CD4-positive, alpha-beta T cell treated with Interleukin-15 for 1 hour (primary cell): Measurements from ENCODE around the gene MSX2.

Experiments
- DNase-seq: peaks from one replicate; pipeline ENCODE4 v3.0.0-alpha.2; 2020

The MSX2 gene

GRCh38 chr5:174724484-174725260, at the start of gene MSX2:
MSX2 (plus strand) TSS chr5:174724582; CDS start chr5:174724660, 78 bp downstream.
- DNase-seq = peak; percentile 19

- no peak for DNase-seq
Measured at GRCh38 chr5:174675110-174675509, 49.3 kb upstream of the MSX2 start.

DNA sequence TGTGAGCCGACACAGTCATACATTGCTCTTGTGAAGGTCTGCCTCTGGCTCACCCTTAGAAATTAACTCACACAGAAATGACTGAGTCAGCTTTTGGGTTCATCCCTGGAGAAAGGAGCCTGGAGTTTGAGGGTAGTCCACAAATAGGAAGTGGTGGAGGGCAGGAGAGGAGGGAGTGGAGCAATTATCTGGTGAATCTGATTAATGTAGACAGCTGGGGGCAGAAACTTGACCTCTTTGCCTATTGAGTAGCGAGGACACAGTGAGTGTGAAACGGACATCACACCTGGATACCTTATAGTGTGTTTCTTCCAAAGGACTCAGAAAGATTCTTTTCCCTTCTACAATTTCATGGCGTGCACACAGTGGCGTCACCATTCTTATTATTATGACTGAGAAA, 48.5 kb upstream of the MSX2 start:
- DNase-seq = no peak

DNA sequence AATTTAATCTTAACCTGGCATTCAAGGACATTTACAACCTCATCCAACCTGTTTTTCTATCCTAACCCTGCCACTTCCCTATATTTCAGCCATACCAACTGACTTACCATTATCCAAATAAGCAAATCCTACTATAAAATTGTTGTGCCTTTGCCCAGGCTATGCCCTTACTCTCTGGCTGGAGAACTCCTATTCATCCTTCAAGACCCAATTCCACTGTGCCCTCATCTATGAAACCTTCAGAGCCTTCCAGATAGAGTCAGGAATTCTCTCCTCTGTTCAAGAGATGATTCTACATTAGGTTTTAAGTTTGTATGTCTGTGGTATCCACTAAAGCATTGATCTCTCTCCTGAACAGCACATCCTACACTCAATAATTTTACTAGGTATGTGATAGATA, 46.3 kb upstream of the MSX2 start:
- no peak for DNase-seq

GRCh38 chr5:174680901-174681565, 43.3 kb upstream of the MSX2 start:
- no peak for DNase-seq

GRCh38 chr5:174687503-174687902, 36.9 kb upstream of the MSX2 start:
- no peak for DNase-seq

DNA sequence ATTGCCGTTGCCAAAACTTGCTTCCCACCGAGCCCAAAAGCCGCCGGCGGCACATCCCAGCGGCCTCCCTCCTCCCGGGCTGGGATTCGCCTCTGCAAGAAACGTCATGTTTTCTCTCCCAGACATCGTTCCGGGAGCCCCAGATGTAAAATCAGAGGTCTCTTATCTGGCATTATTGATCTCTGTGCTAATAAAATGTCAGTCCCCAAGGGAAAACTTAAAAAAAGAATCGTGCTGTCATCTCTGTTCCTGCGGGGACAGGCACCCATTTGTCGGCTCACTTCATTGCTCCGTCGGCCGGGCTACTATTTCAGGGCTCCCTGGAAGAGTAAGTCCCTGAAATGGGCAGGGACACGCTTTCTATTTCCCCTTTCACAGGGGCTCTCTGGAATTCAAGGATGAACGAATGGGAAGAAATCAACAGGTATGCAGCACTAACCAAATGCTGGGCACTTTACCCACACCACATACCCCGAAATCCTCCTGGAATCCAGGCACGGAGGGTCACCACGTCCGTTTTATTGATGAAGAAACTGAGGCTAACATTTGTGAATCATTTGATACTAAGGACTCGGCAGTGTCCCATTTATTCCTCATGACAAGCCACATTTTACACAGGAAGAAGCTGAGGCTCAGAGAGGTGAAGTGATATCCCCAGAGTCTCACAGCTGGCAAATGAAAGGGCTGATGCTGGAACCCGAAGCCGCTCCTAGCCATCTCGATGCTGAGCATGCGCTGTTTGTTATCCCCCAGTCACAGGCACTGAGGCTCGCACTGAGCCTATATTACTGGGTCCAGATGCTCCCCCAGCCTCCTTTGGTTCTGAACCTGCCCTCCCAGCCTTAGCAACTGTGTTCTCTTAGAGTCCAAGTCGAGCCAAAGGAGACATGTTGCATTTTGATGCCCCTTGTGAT, 35.7 kb upstream of the MSX2 start:
- no peak for DNase-seq

DNA sequence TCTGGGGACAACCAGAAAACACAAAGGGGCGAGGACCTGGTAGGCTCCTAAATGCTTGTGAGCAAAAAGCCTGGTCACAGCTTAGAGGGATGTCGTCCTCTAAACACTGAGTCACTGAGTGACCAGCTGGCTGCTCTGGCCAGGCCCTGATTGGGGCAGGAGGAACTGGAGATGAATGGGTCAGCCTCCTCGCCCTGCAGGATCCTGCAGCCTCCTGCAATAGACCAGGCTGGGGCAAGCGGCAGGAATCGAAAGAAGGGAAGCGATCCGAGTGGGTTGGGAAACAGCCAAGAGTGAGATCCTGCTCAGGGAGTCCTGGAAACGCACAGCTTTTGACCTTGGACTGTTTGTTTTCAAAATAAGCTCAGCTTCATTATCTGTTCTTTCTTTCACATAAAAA, 34.1 kb upstream of the MSX2 start:
- no peak for DNase-seq

DNA sequence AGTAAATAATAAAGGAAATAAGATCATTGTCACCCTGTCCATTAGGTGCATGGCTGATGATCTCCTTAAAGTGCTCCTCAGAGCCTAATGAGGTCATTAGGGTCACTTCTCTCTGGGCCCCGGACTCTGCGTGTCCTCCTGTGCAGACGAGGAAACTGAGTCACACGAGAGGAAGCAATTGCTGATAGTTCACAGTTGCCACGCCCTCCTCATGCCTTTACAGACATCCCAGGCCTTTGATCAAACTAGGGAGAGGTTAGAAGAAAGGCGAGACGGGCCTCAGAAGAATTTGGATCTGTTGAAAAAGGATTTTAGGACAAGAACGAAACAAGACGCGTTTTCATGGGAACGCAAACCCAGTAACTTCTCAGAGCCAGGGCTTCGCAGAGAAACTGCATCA, 32.0 kb upstream of the MSX2 start:
- no peak for DNase-seq

DNA sequence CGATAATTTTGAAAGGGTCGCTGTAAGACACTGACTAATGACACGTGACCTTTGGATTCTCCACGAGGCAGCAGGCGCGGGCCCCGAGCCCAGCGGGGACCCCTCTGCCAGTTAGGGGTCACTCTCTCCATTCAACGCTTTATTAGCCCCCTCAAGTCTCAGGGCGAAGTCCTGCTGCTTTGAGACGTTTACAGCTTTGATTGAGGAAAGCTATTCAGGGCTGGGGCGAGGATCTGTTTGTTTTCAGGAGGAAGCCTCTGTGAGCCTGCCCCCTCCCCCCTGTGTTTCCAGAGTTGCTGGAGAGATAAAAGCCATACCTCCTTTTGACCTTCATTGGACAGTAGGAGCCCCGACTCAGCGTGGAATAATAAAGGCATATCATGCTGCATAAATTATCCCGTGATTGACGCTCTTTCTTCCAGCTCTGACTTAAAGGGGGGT, 31.4 kb upstream of the MSX2 start:
- DNase-seq = no peak

GRCh38 chr5:174693697-174694385, 30.5 kb upstream of the MSX2 start:
- DNase-seq = no peak

DNA sequence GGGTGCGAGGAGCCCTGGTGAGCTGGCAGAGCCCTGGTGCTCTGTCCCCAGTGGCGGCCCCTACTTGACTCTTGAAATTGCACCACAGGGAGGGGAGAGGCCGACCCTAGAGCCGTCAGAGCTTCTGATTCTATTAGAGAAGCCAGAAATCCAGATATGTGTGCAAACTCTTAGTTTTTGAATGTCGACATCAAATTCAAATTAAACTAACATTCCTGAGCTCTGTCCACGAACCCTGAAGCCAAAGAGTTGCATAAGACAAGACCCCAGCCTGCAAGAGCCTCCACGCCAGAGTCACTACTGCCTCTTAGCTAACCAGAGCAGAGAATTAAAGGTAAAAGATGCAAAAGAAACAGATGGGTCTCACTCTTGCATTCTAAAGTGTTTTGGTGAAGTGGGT, 29.8 kb upstream of the MSX2 start:
- DNase-seq = no peak

DNA sequence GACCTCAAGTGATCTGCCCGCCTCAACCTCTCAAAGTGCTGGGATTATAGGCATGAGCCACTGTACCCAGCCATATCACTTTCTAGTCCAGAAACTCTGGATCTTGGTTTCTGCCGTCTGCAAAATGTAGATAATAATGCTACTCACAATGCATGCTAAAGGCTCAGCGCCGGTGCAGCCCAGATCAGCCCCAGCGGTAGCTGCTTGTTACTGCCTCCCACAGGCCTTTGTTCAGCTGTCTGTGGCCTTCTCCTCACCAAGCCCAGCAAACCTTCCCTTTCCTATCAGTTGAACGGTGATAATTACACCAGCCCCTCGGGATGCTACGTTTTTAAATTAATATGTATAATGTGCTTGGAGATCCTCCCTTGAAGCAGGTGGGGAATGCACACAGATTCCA, 26.2 kb upstream of the MSX2 start:
- DNase-seq = no peak

DNA sequence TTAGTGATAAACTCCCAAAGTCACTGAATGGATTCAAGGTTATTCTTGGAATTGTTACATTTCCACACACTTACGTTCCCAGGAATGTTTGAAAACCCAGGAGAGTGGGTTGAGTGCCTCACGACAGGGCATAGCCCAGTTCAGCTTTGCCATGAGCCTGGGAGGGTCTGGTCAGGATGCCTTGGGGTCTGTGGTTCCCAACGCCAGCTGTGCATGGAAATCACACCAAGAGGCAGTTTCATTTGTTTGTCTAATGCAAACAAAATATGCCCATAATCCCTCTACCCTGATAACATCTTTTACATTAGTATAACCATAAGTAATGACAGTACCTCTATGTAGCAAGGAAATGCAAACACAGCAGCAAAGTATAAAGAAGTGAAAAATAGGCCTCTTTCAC, 25.3 kb upstream of the MSX2 start:
- DNase-seq = no peak

GRCh38 chr5:174706997-174707572, 17.3 kb upstream of the MSX2 start:
- DNase-seq = no peak

DNA sequence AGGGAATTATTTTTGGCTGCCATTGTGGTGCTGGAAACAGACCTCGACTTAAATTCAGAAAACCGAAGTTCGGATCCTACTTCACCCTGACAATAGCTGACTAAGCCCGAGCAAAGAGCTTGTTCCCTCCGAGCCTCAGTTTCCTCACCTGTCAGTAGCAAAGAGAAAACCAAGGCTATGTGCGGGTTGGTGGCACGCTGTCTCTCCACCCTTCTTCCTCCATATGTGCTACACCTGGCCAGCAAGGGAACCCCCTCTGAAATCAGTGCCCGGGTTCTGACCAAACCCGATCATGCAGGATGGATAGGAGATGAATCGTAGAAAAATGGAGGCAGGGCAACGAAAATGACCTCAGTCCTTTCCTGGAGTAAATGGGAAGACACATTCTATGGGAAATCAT, 16.7 kb upstream of the MSX2 start:
- DNase-seq = no peak

DNA sequence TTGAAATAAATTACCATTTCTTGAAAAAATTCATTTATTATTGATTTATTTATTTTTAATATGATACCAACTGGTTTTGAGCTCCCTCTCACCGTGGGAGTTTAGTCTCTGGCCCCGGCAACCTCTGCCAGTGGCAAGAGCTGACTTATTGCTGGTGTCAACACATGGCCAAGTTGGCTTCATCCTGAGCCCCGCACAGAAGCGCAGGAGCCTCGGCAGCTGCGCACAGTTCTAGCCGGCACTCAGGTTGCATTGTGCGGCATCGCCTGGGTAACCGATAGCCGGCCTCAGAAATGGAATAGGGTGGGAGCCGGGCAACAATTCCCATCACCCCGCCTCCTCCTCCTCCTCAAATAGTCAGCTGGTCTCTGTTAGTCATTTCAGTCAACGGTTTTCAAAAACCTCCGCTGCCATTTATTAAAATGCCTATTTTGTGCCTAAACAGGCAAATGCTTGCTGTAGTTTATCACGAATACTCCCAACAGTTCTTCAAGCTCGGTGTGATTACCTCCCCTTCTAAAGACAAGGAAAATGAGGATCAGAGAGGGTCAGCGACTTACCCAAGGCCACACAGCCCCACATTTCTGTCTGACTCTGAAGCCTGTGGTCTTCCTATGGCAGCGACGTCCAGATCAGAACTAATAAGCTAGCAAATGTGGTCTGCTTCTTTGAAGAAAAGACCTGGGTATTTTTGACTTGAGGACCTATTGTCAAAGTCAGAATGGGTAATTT, 15.7 kb upstream of the MSX2 start:
- DNase-seq = no peak

DNA sequence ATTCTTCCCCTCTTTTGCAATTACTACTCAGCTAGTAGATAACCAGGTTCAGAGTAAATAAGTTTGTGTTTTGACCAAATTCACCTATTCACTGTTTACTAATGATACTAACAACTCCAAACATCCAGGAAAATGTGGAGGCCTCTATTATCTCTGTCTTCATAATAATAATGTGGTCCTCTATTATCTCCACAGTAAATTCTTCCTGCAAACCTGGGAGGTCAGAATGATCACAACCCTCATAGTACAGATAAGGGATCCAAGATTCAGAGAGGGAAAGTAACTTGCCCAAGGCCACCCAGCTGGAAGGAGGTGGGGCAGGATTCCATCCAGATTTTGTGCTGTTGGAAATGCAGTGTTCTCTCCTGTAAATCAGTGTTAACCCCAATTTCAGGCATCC, 9.6 kb upstream of the MSX2 start:
- DNase-seq = no peak

DNA sequence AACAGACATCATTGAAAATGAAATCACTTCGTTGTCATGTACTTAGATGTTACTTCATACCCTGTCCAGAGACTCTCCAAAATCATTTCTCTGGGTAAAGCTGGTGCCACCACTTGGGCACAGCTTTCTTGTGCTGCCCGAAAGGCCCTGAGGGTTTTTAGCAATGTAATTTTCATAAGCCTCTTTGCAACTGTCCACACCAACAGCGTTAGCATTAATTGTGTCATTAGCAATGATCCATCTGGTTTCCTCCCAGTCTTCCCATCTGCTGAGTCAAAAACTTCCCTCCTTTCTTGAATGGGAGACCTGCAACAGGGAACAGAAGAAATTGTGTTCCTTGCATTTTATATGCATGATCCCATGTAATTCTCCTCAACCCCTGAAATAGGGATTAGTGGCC, 8.6 kb upstream of the MSX2 start:
- no peak for DNase-seq

GRCh38 chr5:174717826-174718455, 6.4 kb upstream of the MSX2 start:
- no peak for DNase-seq

DNA sequence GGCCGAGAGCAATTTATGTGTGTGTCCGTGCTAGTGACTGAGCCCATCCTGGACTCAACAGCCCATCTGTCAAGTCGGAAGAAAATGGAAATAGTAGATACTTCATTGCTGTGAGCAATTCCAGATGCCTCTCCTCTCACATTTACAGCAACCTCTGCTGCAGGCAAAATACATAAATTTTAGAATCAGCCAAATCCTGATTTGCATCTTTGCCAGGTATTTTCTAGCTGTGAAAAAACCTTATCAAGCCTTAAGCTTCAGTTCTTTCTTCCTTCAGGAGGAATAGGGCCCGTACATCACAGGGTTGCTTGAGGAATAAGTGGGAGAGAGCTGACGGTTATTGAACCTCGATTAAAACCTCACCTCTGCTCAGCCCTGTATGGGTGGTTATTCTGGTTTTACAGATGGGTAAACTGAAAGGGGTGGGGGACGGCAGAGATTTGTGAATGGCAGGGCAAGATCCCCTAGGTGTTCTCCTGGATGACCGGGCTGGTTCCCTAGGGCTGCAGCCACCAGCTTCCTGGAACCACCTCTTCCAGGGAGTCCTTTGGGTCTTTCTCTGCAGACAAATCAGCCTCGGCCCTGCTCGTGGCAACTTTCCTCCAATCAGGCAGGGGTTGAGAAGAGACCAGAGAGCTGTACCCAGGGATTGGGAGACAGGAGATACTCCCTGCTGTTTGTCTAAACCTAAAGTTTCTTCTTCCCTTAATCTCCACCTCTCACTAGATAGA, 5.3 kb upstream of the MSX2 start:
- DNase-seq = no peak
